Measurements from ENCODE around the gene LCP2. TPM values are rescaled to one million over a fixed set of nuclear protein-coding genes. Genes with fewer than 3 reads are reported as not detected.
"Not testable (repeated sequence)": the region's sequence is repeated elsewhere in the genome, so short reads cannot be mapped to it uniquely, and the experiment has no call there.

Gene LCP2
- polyA plus RNA-seq, 2 donors: 2.4 to 2.6 TPM

- Histone ChIP-seq H3K4me1 (ENCODE audit: control insufficient read depth in 2 of 2, insufficient read depth in 2 of 2, low read length in 1 of 2) (no peaks in the 10 kb centered on the region), H3K36me3 (ENCODE audit: control insufficient read depth in 2 of 2, insufficient read depth in 2 of 2, low read length in 1 of 2) (no peaks in the 10 kb centered on the region)
- 72 to 82% methylated on average over 4 of the region's 4 CpGs for WGBS, 2 donors
Observed at GRCh38 chr5:170249355-170249754, 48.2 kb downstream of the LCP2 start.

DNA sequence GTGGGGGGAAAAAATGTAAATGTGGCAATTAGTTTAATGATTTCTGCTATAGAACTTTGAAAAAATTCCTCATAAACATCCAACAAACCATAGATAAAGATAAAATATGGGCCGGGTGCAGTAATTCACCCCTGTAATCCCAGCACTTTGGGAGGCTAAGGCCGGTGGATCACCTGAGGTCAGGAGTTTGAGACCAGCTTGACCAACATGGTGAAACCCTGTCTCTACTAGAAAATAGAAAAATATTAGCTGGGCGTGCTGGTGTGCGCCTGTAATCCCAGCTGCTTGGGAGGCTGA lies 48.7 kb downstream of the LCP2 start:
- 83 to 93% methylated on average over 4 of the region's 4 CpGs for WGBS, 2 donors
- not testable (repeated sequence) for H3K36me3 ChIP-seq (ENCODE audit: control insufficient read depth in 2 of 2, insufficient read depth in 2 of 2, low read length in 1 of 2); H3K27ac ChIP-seq (ENCODE audit: low read depth in 2 of 2, low read length in 1 of 2); H3K27me3 ChIP-seq (ENCODE audit: control insufficient read depth in 1 of 2, insufficient read depth in 2 of 2, low read length in 2 of 2); H3K4me1 ChIP-seq (ENCODE audit: control insufficient read depth in 2 of 2, insufficient read depth in 2 of 2, low read length in 1 of 2); H3K4me3 ChIP-seq (ENCODE audit: low read depth in 1 of 2, low read length in 2 of 2); H3K9me3 ChIP-seq (ENCODE audit: control insufficient read depth in 2 of 2, insufficient read depth in 1 of 2, low read depth in 1 of 2, low read length in 1 of 2)

More at GRCh38 chr5:170249355-170249754, 48.2 kb downstream of the LCP2 start:
- Histone ChIP-seq H3K27ac (ENCODE audit: low read depth in 2 of 2, low read length in 1 of 2) (no peak overlapping the region), H3K9me3 (ENCODE audit: control insufficient read depth in 2 of 2, insufficient read depth in 1 of 2, low read depth in 1 of 2, low read length in 1 of 2) (no peaks in the 10 kb centered on the region), H3K4me3 (ENCODE audit: low read depth in 1 of 2, low read length in 2 of 2) (no peak overlapping the region), H3K27me3 (ENCODE audit: control insufficient read depth in 1 of 2, insufficient read depth in 2 of 2, low read length in 2 of 2) (no peaks in the 10 kb centered on the region)

- no peaks in the 10 kb centered on the region for H3K4me1 ChIP-seq (ENCODE audit: control insufficient read depth in 2 of 2, insufficient read depth in 2 of 2, low read length in 1 of 2)
- WGBS, 2 donors: 58 to 64% methylated on average over 6 of the region's 6 CpGs
- H3K27ac ChIP-seq (ENCODE audit: low read depth in 2 of 2, low read length in 1 of 2): no peak overlapping the region
- H3K9me3 ChIP-seq (ENCODE audit: control insufficient read depth in 2 of 2, insufficient read depth in 1 of 2, low read depth in 1 of 2, low read length in 1 of 2): no peaks in the 10 kb centered on the region
- no peaks in the 10 kb centered on the region for H3K36me3 ChIP-seq (ENCODE audit: control insufficient read depth in 2 of 2, insufficient read depth in 2 of 2, low read length in 1 of 2)
- no peaks in the 10 kb centered on the region for H3K27me3 ChIP-seq (ENCODE audit: control insufficient read depth in 1 of 2, insufficient read depth in 2 of 2, low read length in 2 of 2)
- H3K4me3 ChIP-seq (ENCODE audit: low read depth in 1 of 2, low read length in 2 of 2): no peak overlapping the region
Observed at GRCh38 chr5:170248172-170248930, 49.2 kb downstream of the LCP2 start.

- H3K4me3 ChIP-seq (ENCODE audit: low read depth in 1 of 2, low read length in 2 of 2): no peak overlapping the region
- no peaks in the 10 kb centered on the region for H3K4me1 ChIP-seq (ENCODE audit: control insufficient read depth in 2 of 2, insufficient read depth in 2 of 2, low read length in 1 of 2)
- no peaks in the 10 kb centered on the region for H3K9me3 ChIP-seq (ENCODE audit: control insufficient read depth in 2 of 2, insufficient read depth in 1 of 2, low read depth in 1 of 2, low read length in 1 of 2)
- H3K27ac ChIP-seq (ENCODE audit: low read depth in 2 of 2, low read length in 1 of 2): no peak overlapping the region
- no peaks in the 10 kb centered on the region for H3K36me3 ChIP-seq (ENCODE audit: control insufficient read depth in 2 of 2, insufficient read depth in 2 of 2, low read length in 1 of 2)
- no peaks in the 10 kb centered on the region for H3K27me3 ChIP-seq (ENCODE audit: control insufficient read depth in 1 of 2, insufficient read depth in 2 of 2, low read length in 2 of 2)
- whole genome bisulfite sequencing, 2 donors: 46 to 70% methylated on average over 2 of the region's 2 CpGs
Observed at GRCh38 chr5:170247363-170247762, 50.2 kb downstream of the LCP2 start.

GRCh38 chr5:170246126-170246870 lies 51.3 kb downstream of the LCP2 start:
- no peak overlapping the region for H3K27ac ChIP-seq (ENCODE audit: low read depth in 2 of 2, low read length in 1 of 2)
- WGBS, 2 donors: 74 to 76% methylated on average over 4 of the region's 4 CpGs

DNA sequence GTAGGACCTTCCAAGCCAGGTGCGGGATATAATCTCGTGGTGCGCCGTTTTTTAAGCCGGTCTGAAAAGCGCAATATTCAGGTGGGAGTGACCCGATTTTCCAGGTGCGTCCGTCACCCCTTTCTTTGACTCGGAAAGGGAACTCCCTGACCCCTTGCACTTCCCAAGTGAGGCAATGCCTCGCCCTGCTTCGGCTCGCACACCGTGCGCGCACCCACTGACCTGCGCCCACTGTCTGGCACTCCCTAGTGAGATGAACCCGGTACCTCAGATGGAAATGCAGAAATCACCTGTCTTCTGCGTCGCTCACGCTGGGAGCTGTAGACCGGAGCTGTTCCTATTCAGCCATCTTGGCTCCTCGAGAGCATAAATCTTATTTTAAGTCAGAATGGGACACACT lies 52.1 kb downstream of the LCP2 start:
- H3K27me3 ChIP-seq (ENCODE audit: control insufficient read depth in 1 of 2, insufficient read depth in 2 of 2, low read length in 2 of 2); H3K27ac ChIP-seq (ENCODE audit: low read depth in 2 of 2, low read length in 1 of 2); H3K9me3 ChIP-seq (ENCODE audit: control insufficient read depth in 2 of 2, insufficient read depth in 1 of 2, low read depth in 1 of 2, low read length in 1 of 2); H3K36me3 ChIP-seq (ENCODE audit: control insufficient read depth in 2 of 2, insufficient read depth in 2 of 2, low read length in 1 of 2); H3K4me3 ChIP-seq (ENCODE audit: low read depth in 1 of 2, low read length in 2 of 2); H3K4me1 ChIP-seq (ENCODE audit: control insufficient read depth in 2 of 2, insufficient read depth in 2 of 2, low read length in 1 of 2): not testable (repeated sequence)
- WGBS, 2 donors: 94% methylated on average over 11 to 20 of the region's 23 CpGs

More at GRCh38 chr5:170246126-170246870, 51.3 kb downstream of the LCP2 start:
- H3K36me3 ChIP-seq (ENCODE audit: control insufficient read depth in 2 of 2, insufficient read depth in 2 of 2, low read length in 1 of 2): no peaks in the 10 kb centered on the region
- no peaks in the 10 kb centered on the region for H3K4me1 ChIP-seq (ENCODE audit: control insufficient read depth in 2 of 2, insufficient read depth in 2 of 2, low read length in 1 of 2)
- H3K4me3 ChIP-seq (ENCODE audit: low read depth in 1 of 2, low read length in 2 of 2): no peak overlapping the region
- H3K9me3 ChIP-seq (ENCODE audit: control insufficient read depth in 2 of 2, insufficient read depth in 1 of 2, low read depth in 1 of 2, low read length in 1 of 2): no peaks in the 10 kb centered on the region
- no peaks in the 10 kb centered on the region for H3K27me3 ChIP-seq (ENCODE audit: control insufficient read depth in 1 of 2, insufficient read depth in 2 of 2, low read length in 2 of 2)

- 12 to 32% methylated on average over 1 of the region's 1 CpG for WGBS, 2 donors
- Histone ChIP-seq H3K27me3 (ENCODE audit: control insufficient read depth in 1 of 2, insufficient read depth in 2 of 2, low read length in 2 of 2) (no peaks in the 10 kb centered on the region), H3K27ac (ENCODE audit: low read depth in 2 of 2, low read length in 1 of 2) (no peak overlapping the region), H3K4me1 (ENCODE audit: control insufficient read depth in 2 of 2, insufficient read depth in 2 of 2, low read length in 1 of 2) (no peaks in the 10 kb centered on the region), H3K36me3 (ENCODE audit: control insufficient read depth in 2 of 2, insufficient read depth in 2 of 2, low read length in 1 of 2) (no peaks in the 10 kb centered on the region), H3K9me3 (ENCODE audit: control insufficient read depth in 2 of 2, insufficient read depth in 1 of 2, low read depth in 1 of 2, low read length in 1 of 2) (no peaks in the 10 kb centered on the region), H3K4me3 (ENCODE audit: low read depth in 1 of 2, low read length in 2 of 2) (no peak overlapping the region)
Observed at GRCh38 chr5:170238456-170239196, 59.0 kb downstream of the LCP2 start.

DNA sequence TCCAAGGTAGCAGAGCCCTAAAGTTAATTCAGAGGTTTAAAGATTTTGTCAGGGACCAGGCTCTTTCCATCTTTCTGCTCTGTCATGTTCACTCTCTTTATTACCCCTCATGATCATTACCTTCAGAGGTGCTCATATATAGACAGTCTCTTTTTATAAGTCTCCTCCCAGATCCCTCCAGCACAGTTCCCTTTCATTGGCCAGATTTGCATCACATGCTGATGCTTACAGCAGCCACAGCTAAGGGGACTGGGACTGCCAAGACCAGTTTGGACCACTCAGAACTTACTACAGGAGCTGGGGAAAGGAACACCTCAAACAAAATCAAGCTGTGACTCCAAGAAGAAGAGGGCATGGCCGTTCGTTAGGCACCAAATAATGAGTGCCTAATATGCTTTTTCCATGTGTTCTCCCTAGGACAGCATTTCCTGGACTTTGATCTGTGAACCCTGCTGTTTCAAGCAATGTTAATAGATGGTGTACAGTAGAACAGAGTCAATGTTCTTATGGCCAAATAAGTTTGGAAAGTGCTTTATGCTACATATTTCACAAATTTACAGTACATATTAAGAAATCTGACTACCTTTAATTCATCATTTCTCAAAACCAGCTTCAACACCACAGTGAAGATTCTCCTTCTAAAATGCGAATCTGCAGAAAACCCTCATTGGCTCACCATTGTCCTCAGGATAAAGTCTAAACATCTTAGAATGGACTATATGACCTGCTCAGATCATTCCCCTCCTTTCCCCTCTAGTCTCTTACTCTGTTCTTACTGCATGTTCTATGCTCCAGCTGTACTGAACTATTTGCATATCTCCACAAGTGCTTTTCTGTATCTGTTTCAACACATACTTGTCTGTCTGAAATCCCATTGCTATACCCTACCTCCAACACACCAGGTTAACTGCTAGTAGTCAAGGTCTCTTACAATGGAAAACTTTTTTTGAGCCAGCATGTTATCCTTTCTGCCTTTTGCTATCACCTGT lies 61.4 kb downstream of the LCP2 start:
- Histone ChIP-seq H3K4me1 (ENCODE audit: control insufficient read depth in 2 of 2, insufficient read depth in 2 of 2, low read length in 1 of 2) (no peaks in the 10 kb centered on the region), H3K27me3 (ENCODE audit: control insufficient read depth in 1 of 2, insufficient read depth in 2 of 2, low read length in 2 of 2) (no peaks in the 10 kb centered on the region), H3K9me3 (ENCODE audit: control insufficient read depth in 2 of 2, insufficient read depth in 1 of 2, low read depth in 1 of 2, low read length in 1 of 2) (no peaks in the 10 kb centered on the region), H3K4me3 (ENCODE audit: low read depth in 1 of 2, low read length in 2 of 2) (no peak overlapping the region), H3K27ac (ENCODE audit: low read depth in 2 of 2, low read length in 1 of 2) (no peak overlapping the region), H3K36me3 (ENCODE audit: control insufficient read depth in 2 of 2, insufficient read depth in 2 of 2, low read length in 1 of 2) (no peaks in the 10 kb centered on the region)
- WGBS, 2 donors: 71 to 75% methylated on average over 3 of the region's 3 CpGs

- no peaks in the 10 kb centered on the region for H3K27me3 ChIP-seq (ENCODE audit: control insufficient read depth in 1 of 2, insufficient read depth in 2 of 2, low read length in 2 of 2)
- 93 to 95% methylated on average over 18 of the region's 18 CpGs for WGBS, 2 donors
- no peaks in the 10 kb centered on the region for H3K9me3 ChIP-seq (ENCODE audit: control insufficient read depth in 2 of 2, insufficient read depth in 1 of 2, low read depth in 1 of 2, low read length in 1 of 2)
- no peaks in the 10 kb centered on the region for H3K36me3 ChIP-seq (ENCODE audit: control insufficient read depth in 2 of 2, insufficient read depth in 2 of 2, low read length in 1 of 2)
- no peaks in the 10 kb centered on the region for H3K4me1 ChIP-seq (ENCODE audit: control insufficient read depth in 2 of 2, insufficient read depth in 2 of 2, low read length in 1 of 2)
- H3K27ac ChIP-seq (ENCODE audit: low read depth in 2 of 2, low read length in 1 of 2): no peak overlapping the region
- no peak overlapping the region for H3K4me3 ChIP-seq (ENCODE audit: low read depth in 1 of 2, low read length in 2 of 2)
Observed at GRCh38 chr5:170233358-170233892, 64.2 kb downstream of the LCP2 start.
